ENCODE data around the gene COMT. TPM values are rescaled to one million over a fixed set of nuclear protein-coding genes. Genes with fewer than 3 reads are reported as not detected.
A peak's percentile ranks its signal among the peaks of the same experiment; 100 is the strongest.

Gene COMT
- total RNA-seq: 100 to 1,000 TPM; 143 to 194 (median 161) TPM
- polyA plus RNA-seq: 100 to 1,000 TPM in 1 of 2 donors, 10 to 100 TPM in 1; 23.1 to 200 TPM
- long read RNA-seq, donor 1, transcript COMT-204 (6 exons, 1,548 nt): minor isoform, 6 of 462 reads
- long read RNA-seq, donor 1, transcript COMT-202 (6 exons, 2,437 nt): major isoform, 358 of 462 reads
- long read RNA-seq, donor 1, transcript COMT-209 (4 exons, 1,035 nt): minor isoform, 13 of 462 reads
- long read RNA-seq, donor 1, transcript COMT-205 (6 exons, 1,339 nt): minor isoform, 12 of 462 reads
- long read RNA-seq, donor 1, partial matches to known transcripts: 39 of 462 reads
- long read RNA-seq, donor 1, other reads (novel, unspliced or antisense): 33 of 462 reads
- long read RNA-seq, donor 2, transcript COMT-210 (3 exons, 546 nt): minor isoform, 5 of 146 reads
- long read RNA-seq, donor 2, transcript COMT-202 (6 exons, 2,437 nt): major isoform, 60 of 146 reads
- long read RNA-seq, donor 2, transcript COMT-209 (4 exons, 1,035 nt): minor isoform, 35 of 146 reads
- long read RNA-seq, donor 2, partial matches to known transcripts: 45 of 146 reads
- long read RNA-seq, donor 2, other reads (novel, unspliced or antisense): 0 of 146 reads
- long read RNA-seq, donor 3, transcript COMT-202 (6 exons, 2,437 nt): major isoform, 162 of 238 reads
- long read RNA-seq, donor 3, partial matches to known transcripts: 44 of 238 reads
- long read RNA-seq, donor 3, other reads (novel, unspliced or antisense): 23 of 238 reads

GRCh38 chr22:19941365-19942082 is at the start of gene COMT, which contains the start of gene TXNRD2:
TSS of gene COMT (plus strand) at chr22:19941772. CDS start at chr22:19962527, 20,755 bp downstream.
TSS of gene TXNRD2 (minus strand) at chr22:19941818. CDS start at chr22:19941803, 15 bp downstream.
- intact Hi-C loops (cut with DNase I): loop anchor here in 1 of 4 donors (5.0 kb wide), 1 partner anchor 89 kb away; the partner anchor contains the start of genes GNB1L and RTL10
- Histone ChIP-seq H3K4me3 (peak within 1 kb of the TSS; percentile 75), H3K27ac (peak within 1 kb of the TSS; percentile 97 to 98), H3K36me3 (no peaks in the 10 kb centered on the region), H3K4me1 (ENCODE audit: insufficient read depth) (peaks cover 16% of the 10 kb centered on the region), H3K9me3 (no peaks in the 10 kb centered on the region), H3K27me3 (no peaks in the 10 kb centered on the region)
- DNase-seq: peak; percentile 69 to 86 (median 80)
- TF ChIP-seq POLR2A (IDR thresholded peaks at IDR 0.05): peak; percentile 66
- no peak for TF ChIP-seq CTCF (IDR thresholded peaks at IDR 0.05)
- WGBS, 3 donors: 0 to 2% (median 1%) methylated on average over 31 to 63 of the region's 63 CpGs

GRCh38 chr22:19892257-19892879 is 49.2 kb upstream of the COMT start:
- TF ChIP-seq EP300 (IDR thresholded peaks at IDR 0.05) (no peak), CTCF (IDR thresholded peaks at IDR 0.05) (no peak), POLR2A (IDR thresholded peaks at IDR 0.05) (no peak)
- DNase-seq: peak; percentile 54 to 81 (median 76)
- peak overlapping the region in 1 of 2 donors; percentile 62 for H3K27ac ChIP-seq
- intact Hi-C loops (cut with DNase I): loop anchor here in 1 of 4 donors (5.0 kb wide), 1 partner anchor 40 kb away; the partner anchor contains the start of genes GNB1L and RTL10
- H3K4me1 ChIP-seq (ENCODE audit: insufficient read depth): peaks cover 12% of the 10 kb centered on the region
- 6 to 15% (median 9%) methylated on average over 24 of the region's 24 CpGs for WGBS, 3 donors
- H3K9me3 ChIP-seq: no peaks in the 10 kb centered on the region
- no peaks in the 10 kb centered on the region for H3K27me3 ChIP-seq
- H3K36me3 ChIP-seq: no peaks in the 10 kb centered on the region
- H3K4me3 ChIP-seq: no peak overlapping the region

GRCh38 chr22:19892925-19893324 is 48.6 kb upstream of the COMT start:
- H3K4me1 ChIP-seq (ENCODE audit: insufficient read depth): peaks cover 12% of the 10 kb centered on the region
- TF ChIP-seq EP300 (IDR thresholded peaks at IDR 0.05) (no peak), CTCF (IDR thresholded peaks at IDR 0.05) (no peak), POLR2A (IDR thresholded peaks at IDR 0.05) (no peak)
- 60 to 66% (median 61%) methylated on average over 13 of the region's 13 CpGs for WGBS, 3 donors
- H3K27ac ChIP-seq: no peak overlapping the region
- H3K9me3 ChIP-seq: no peaks in the 10 kb centered on the region
- DNase-seq: no peak
- no peak overlapping the region for H3K4me3 ChIP-seq
- intact Hi-C loops (cut with DNase I): loop anchor here in 1 of 4 donors (5.0 kb wide), 1 partner anchor 41 kb away; the partner anchor contains the start of genes GNB1L and RTL10
- no peaks in the 10 kb centered on the region for H3K36me3 ChIP-seq
- H3K27me3 ChIP-seq: no peaks in the 10 kb centered on the region

All from ovary (tissue), 10 donors.